Stimulated activated CD4-positive, alpha-beta T cell treated with anti-CD3 and anti-CD28 coated beads, Interleukin-2, amount 100 ng/mL, for 24 hours (primary cell): ENCODE measurements around the gene BCL11A.
A peak's percentile ranks its signal among the peaks of the same experiment; 100 is the strongest.

ENCODE experiments used
- DNase-seq, 2 donors: peaks; one replicate each; pipeline ENCODE4 v3.0.0-alpha.2; 2020

Gene BCL11A

GRCh38 chr2:60522462-60522861, 31.0 kb downstream of the BCL11A start:
- no peak for DNase-seq

GRCh38 chr2:60521626-60522025, 31.8 kb downstream of the BCL11A start:
- no peak for DNase-seq

GRCh38 chr2:60520917-60521539, 32.4 kb downstream of the BCL11A start:
- DNase-seq = no peak

- DNase-seq = no peak
Observed at GRCh38 chr2:60520151-60520876, 33.1 kb downstream of the BCL11A start.

- DNase-seq = no peak
Observed at GRCh38 chr2:60519231-60519863, 34.1 kb downstream of the BCL11A start.

GRCh38 chr2:60518567-60518966, 34.9 kb downstream of the BCL11A start:
- DNase-seq = no peak

GRCh38 chr2:60517446-60517845, 36.0 kb downstream of the BCL11A start:
- no peak for DNase-seq

- DNase-seq = no peak
Observed at GRCh38 chr2:60516826-60517225, 36.6 kb downstream of the BCL11A start.

- DNase-seq = no peak
Observed at GRCh38 chr2:60516383-60516811, 37.1 kb downstream of the BCL11A start.

- DNase-seq = peak in 1 of 2 donors; percentile 10
Observed at GRCh38 chr2:60515721-60516226, 37.7 kb downstream of the BCL11A start.

GRCh38 chr2:60513996-60514395, 39.5 kb downstream of the BCL11A start:
- no peak for DNase-seq

GRCh38 chr2:60513191-60513590, 40.3 kb downstream of the BCL11A start:
- no peak for DNase-seq

GRCh38 chr2:60512641-60513040, 40.8 kb downstream of the BCL11A start:
- DNase-seq = no peak

- no peak for DNase-seq
Observed at GRCh38 chr2:60512062-60512622, 41.3 kb downstream of the BCL11A start.

- no peak for DNase-seq
Observed at GRCh38 chr2:60510713-60511112, 42.7 kb downstream of the BCL11A start.

- no peak for DNase-seq
Observed at GRCh38 chr2:60509066-60509465, 44.4 kb downstream of the BCL11A start.

GRCh38 chr2:60508339-60508917, 45.0 kb downstream of the BCL11A start:
- DNase-seq = no peak

- DNase-seq = no peak
Observed at GRCh38 chr2:60507211-60507965, 46.1 kb downstream of the BCL11A start.

GRCh38 chr2:60505880-60506260, 47.6 kb downstream of the BCL11A start:
- DNase-seq = no peak

GRCh38 chr2:60505240-60505879, 48.1 kb downstream of the BCL11A start:
- DNase-seq = no peak

GRCh38 chr2:60504049-60504448, 49.4 kb downstream of the BCL11A start:
- DNase-seq = no peak

- no peak for DNase-seq
Observed at GRCh38 chr2:60502144-60502543, 51.3 kb downstream of the BCL11A start.
